ELF-1 (cell line): ENCODE measurements around the gene RAB10.

ENCODE experiments used
- DNase-seq: peaks from one replicate; pipeline ENCODE4 v3.0.0-alpha.2; 2016; ENCODE audit warnings: low read depth, low spot score

RAB10 gene

GRCh38 chr2:26178746-26179436 is 145.0 kb downstream of the RAB10 start:
- peak; percentile 53 for DNase-seq

- peak; percentile 52 for DNase-seq
Observed at GRCh38 chr2:26179446-26179913, 145.6 kb downstream of the RAB10 start.

GRCh38 chr2:26182441-26182840 is 148.6 kb downstream of the RAB10 start:
- DNase-seq, result no peak

- no peak for DNase-seq
Observed at GRCh38 chr2:26182887-26183630, 149.2 kb downstream of the RAB10 start.

GRCh38 chr2:26184121-26184520 is 150.2 kb downstream of the RAB10 start:
- no peak for DNase-seq

GRCh38 chr2:26184555-26185303 is 150.8 kb downstream of the RAB10 start:
- DNase-seq, result peak; percentile 83

- DNase-seq, result no peak
Observed at GRCh38 chr2:26185304-26185928, 151.5 kb downstream of the RAB10 start.

- DNase-seq, result no peak
Observed at GRCh38 chr2:26185954-26186770, 152.3 kb downstream of the RAB10 start.
